ENCODE measurements around the gene ANGPTL8.

DNA sequence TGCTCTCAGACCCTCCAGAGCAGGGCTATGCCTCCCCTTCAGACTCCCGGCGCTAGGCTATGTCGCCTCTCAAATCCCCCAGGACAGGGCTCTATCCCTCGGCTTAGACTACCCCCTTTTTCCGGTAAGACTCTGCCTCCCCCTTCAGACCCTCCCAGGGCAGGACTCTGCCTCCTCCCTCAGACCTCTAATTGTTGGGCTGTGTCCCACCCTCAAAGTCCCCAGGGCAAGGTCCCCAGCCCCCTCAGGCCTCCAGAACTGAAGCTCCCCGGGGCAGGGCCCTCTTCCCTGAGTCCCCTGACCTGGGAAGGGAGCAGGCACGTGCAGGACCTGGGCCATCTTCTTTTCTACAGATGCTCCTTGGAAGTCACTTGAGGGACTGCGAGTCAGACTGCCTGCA lies 45.2 kb upstream of the ANGPTL8 start:
- TF ChIP-seq LEF1 (IDR thresholded peaks at IDR 0.05; ENCODE audit: borderline replicate concordance) (no peak), CTBP1 (IDR thresholded peaks at IDR 0.05; ENCODE audit: borderline replicate concordance) (no peak), ELF4 (IDR thresholded peaks at IDR 0.05) (no peak), ZNF384 (IDR thresholded peaks at IDR 0.05) (no peak), NFRKB (IDR thresholded peaks at IDR 0.05) (no peak), FOXM1 (IDR thresholded peaks at IDR 0.05; ENCODE audit: borderline replicate concordance) (no peak), BHLHE40 (IDR thresholded peaks at IDR 0.05; ENCODE audit: borderline replicate concordance) (no peak), FOXK2 (IDR thresholded peaks at IDR 0.05) (no peak), FOXA1 (IDR thresholded peaks at IDR 0.05) (no peak), TARDBP (IDR thresholded peaks at IDR 0.05) (no peak), SP1 (IDR thresholded peaks at IDR 0.05) (no peak)
- TF ChIP-seq, protein P1, sequence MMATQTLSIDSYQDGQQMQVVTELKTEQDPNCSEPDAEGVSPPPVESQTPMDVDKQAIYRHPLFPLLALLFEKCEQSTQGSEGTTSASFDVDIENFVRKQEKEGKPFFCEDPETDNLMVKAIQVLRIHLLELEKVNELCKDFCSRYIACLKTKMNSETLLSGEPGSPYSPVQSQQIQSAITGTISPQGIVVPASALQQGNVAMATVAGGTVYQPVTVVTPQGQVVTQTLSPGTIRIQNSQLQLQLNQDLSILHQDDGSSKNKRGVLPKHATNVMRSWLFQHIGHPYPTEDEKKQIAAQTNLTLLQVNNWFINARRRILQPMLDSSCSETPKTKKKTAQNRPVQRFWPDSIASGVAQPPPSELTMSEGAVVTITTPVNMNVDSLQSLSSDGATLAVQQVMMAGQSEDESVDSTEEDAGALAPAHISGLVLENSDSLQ (IDR thresholded peaks at IDR 0.05): no peak
